GM21576 (cell line): ENCODE measurements around the gene MFAP5.
"Not testable (repeated sequence)": the region's sequence is repeated elsewhere in the genome, so short reads cannot be mapped to it uniquely, and the experiment has no call there.

ENCODE experiments used
- ATAC-seq: cut with Tn5 transposase; IDR thresholded peaks from one replicate; pipeline ENCODE4 v1.9.1; 2021; ENCODE audit warnings: mild to moderate bottlenecking, moderate library complexity; ENCODE audit not compliant: unreplicated experiment

The MFAP5 gene

GRCh38 chr12:8635342-8636006 is 27.2 kb downstream of the MFAP5 start:
- not testable (repeated sequence) for ATAC-seq

GRCh38 chr12:8630131-8630530 is 32.5 kb downstream of the MFAP5 start:
- ATAC-seq = no peak

- peak; percentile 94 for ATAC-seq
These were observed 33.1 kb downstream of the MFAP5 start for GRCh38 chr12:8629486-8630033.

- no peak for ATAC-seq
These were observed 33.9 kb downstream of the MFAP5 start for GRCh38 chr12:8628731-8629130.

- ATAC-seq = not testable (repeated sequence)
These were observed 37.9 kb downstream of the MFAP5 start for GRCh38 chr12:8624750-8625149.

GRCh38 chr12:8622646-8623045 is 40.0 kb downstream of the MFAP5 start:
- no peak for ATAC-seq

GRCh38 chr12:8615206-8615605 is 47.4 kb downstream of the MFAP5 start:
- ATAC-seq = no peak

GRCh38 chr12:8613881-8614280 is 48.7 kb downstream of the MFAP5 start:
- ATAC-seq = not testable (repeated sequence)

GRCh38 chr12:8612629-8613028 is 50.0 kb downstream of the MFAP5 start, which contains the start of gene AICDA:
Gene AICDA, minus strand, starts transcription at chr12:8612859. Its CDS starts 92 bp downstream, at chr12:8612767.
- no peak for ATAC-seq

- no peak for ATAC-seq
These were observed 53.5 kb downstream of the MFAP5 start for GRCh38 chr12:8609061-8609570.

GRCh38 chr12:8606890-8607289 is 55.7 kb downstream of the MFAP5 start:
- no peak for ATAC-seq

GRCh38 chr12:8605057-8605456 is 57.6 kb downstream of the MFAP5 start:
- no peak for ATAC-seq

GRCh38 chr12:8603856-8604255 is 58.8 kb downstream of the MFAP5 start:
- no peak for ATAC-seq

GRCh38 chr12:8603286-8603685 is 59.3 kb downstream of the MFAP5 start:
- ATAC-seq = no peak

GRCh38 chr12:8596561-8596960 is 66.1 kb downstream of the MFAP5 start:
- ATAC-seq = no peak
